GM12865 (cell line): ENCODE measurements around the gene LMF2.
A peak's percentile ranks its signal among the peaks of the same experiment; 100 is the strongest.

Experiments used
- DNase-seq: peaks from one replicate; pipeline ENCODE4 v3.0.0; 2010; ENCODE audit warnings: low read depth
- H3K4me3 ChIP-seq: 2 replicates; pipeline ENCODE4 v1.5.1; 2011; ENCODE audit warnings: mild to moderate bottlenecking, low read depth, low read length, control low read depth
- CTCF ChIP-seq: IDR thresholded peaks from 2 replicates; pipeline ENCODE4 v1.5.1; 2011; ENCODE audit warnings: low read length, control low read depth, low read depth, inconsistent platforms; ENCODE audit not compliant: insufficient read depth; ENCODE audit errors: missing control alignments

Gene LMF2

GRCh38 chr22:50482107-50483074, 25.1 kb downstream of the LMF2 start:
- no peak for TF ChIP-seq CTCF
- peak overlapping the region; percentile 41 for H3K4me3 ChIP-seq
- DNase-seq, result no peak

- peak within 1 kb of the TSS; percentile 41 for H3K4me3 ChIP-seq
- no peak for DNase-seq
Observed at GRCh38 chr22:50481440-50482106, 25.9 kb downstream of the LMF2 start, which contains the start of gene ADM2. Gene ADM2, plus strand, starts transcription at chr22:50481543. Its CDS starts 305 bp downstream, at chr22:50481848.

GRCh38 chr22:50481045-50481439, 26.5 kb downstream of the LMF2 start:
- TF ChIP-seq CTCF, result no peak
- H3K4me3 ChIP-seq, result peak overlapping the region; percentile 26; the same call in 1 of the 2 replicates
- DNase-seq, result no peak

More at GRCh38 chr22:50481440-50482106, 25.9 kb downstream of the LMF2 start, which contains the start of gene ADM2:
- TF ChIP-seq CTCF, result no peak

GRCh38 chr22:50479721-50480120, 27.8 kb downstream of the LMF2 start:
- no peak for TF ChIP-seq CTCF
- no peak for DNase-seq
- no peak overlapping the region for H3K4me3 ChIP-seq

- H3K4me3 ChIP-seq, result no peak overlapping the region
- TF ChIP-seq CTCF, result no peak
- DNase-seq, result no peak
Observed at GRCh38 chr22:50477923-50478322, 29.6 kb downstream of the LMF2 start.

- DNase-seq, result no peak
- no peak overlapping the region for H3K4me3 ChIP-seq
- TF ChIP-seq CTCF, result no peak
Observed at GRCh38 chr22:50476868-50477267, 30.6 kb downstream of the LMF2 start.
